Measurements from ENCODE around the gene AHNAK2.

AHNAK2 gene

DNA sequence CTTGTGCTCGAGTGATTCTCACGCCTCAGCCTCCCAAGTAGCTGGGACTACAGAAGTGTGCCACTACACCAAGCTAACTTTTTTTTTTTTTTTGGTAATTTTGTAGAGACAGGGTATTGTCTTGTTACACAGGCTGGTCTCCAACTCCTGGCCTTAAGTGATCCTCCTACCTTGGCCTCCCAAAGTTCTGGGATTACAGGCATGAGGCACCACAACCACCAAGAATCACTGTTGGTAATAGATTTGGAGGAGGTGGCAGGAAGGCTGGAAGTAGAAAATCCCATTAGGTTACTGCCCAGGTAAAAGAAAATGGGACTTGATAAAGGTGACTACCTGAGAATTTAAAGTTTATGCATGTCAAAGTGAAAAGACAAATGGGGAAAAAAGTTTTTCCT lies 44.1 kb upstream of the AHNAK2 start:
- peak overlapping the region; percentile 91 for H3K27ac ChIP-seq
- no peak for TF ChIP-seq ZFX (IDR thresholded peaks at IDR 0.05; ENCODE audit: borderline replicate concordance)
- TF ChIP-seq, protein P1, sequence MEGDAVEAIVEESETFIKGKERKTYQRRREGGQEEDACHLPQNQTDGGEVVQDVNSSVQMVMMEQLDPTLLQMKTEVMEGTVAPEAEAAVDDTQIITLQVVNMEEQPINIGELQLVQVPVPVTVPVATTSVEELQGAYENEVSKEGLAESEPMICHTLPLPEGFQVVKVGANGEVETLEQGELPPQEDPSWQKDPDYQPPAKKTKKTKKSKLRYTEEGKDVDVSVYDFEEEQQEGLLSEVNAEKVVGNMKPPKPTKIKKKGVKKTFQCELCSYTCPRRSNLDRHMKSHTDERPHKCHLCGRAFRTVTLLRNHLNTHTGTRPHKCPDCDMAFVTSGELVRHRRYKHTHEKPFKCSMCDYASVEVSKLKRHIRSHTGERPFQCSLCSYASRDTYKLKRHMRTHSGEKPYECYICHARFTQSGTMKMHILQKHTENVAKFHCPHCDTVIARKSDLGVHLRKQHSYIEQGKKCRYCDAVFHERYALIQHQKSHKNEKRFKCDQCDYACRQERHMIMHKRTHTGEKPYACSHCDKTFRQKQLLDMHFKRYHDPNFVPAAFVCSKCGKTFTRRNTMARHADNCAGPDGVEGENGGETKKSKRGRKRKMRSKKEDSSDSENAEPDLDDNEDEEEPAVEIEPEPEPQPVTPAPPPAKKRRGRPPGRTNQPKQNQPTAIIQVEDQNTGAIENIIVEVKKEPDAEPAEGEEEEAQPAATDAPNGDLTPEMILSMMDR (IDR thresholded peaks at IDR 0.05): no peak

DNA sequence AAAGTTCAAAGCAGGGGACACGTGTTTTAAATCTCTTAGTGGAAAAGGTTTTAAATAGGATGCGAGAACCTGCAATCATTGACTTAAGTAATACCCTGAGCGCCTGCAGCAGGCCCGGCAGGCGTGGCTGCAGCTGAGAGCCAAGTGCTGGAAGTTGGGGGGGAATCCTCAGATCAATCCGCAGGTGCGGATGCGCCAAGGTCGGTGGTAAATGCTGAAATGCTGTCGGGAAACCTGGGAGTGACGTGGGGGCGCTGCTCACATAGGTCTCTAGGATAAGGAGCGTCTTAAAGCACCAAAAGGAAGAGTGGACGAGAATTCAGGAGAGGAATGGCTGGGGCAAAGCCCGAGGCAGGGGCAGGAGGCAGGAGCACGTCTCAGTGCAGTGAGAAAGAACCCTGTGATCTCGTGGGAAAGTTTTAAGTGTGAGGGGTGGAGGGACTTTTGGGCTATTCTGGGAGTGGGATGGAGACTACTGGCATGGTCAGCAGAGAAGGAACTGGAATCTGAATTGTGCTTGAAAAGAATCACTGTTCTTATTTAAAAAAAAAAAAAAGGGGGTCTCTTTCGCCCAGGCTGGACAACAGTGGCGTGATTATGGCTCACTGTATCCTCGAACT lies 43.6 kb upstream of the AHNAK2 start:
- H3K27ac ChIP-seq: peak overlapping the region; percentile 91
- TF ChIP-seq, protein P1 (IDR thresholded peaks at IDR 0.05): peak; percentile 68
- no peak for TF ChIP-seq ZFX (IDR thresholded peaks at IDR 0.05; ENCODE audit: borderline replicate concordance)

DNA sequence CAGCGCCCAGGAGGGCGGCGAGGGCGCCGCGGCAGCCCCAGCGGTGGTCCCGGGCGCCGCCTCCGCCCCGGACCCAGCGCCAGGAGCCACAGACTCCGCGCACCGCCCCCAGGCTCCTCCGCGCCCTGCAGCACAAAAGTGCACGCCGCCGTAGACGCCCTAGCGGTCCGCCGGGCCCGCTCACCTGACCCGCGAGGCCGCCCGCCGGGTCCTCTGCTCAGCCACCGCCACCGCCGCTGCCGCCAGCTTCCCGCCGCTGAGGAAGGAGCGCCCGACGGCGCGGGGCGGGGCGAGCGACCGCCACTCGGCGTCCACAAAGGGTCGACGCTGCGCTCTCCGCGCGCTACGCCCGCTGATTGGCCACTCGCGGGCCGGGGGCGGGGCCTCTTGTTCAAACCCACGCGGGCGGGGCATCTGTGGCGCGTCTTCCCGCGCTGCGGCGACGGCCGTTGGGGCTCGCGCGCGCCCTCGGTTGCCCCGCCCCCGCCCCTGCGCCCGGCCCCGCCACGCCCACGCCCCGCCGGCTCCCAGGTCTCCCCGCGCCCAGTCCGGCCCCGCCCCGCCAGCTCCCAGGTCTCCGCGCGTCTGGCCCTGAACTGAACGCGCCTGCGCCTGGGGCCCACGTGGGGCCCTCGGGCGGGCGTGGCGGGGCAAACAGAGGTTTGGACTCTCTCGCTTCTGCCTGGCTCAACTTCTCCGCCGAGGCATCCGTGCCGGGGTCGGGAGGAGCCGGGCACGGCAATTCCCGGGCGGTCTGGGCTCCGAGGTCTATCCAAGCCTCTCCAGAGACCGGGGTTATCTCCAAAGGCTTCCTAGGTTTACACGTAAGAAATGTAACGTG lies 42.9 kb upstream of the AHNAK2 start, which contains the start of gene CDCA4:
Gene CDCA4 (minus strand): TSS at position 269 of the 841 bp plus-strand sequence. CDS start 9,154 bp downstream, outside the sequence.
- peak within 1 kb of the TSS; percentile 91 for H3K27ac ChIP-seq
- TF ChIP-seq, protein P1 (IDR thresholded peaks at IDR 0.05): no peak
- TF ChIP-seq ZFX (IDR thresholded peaks at IDR 0.05; ENCODE audit: borderline replicate concordance): no peak

DNA sequence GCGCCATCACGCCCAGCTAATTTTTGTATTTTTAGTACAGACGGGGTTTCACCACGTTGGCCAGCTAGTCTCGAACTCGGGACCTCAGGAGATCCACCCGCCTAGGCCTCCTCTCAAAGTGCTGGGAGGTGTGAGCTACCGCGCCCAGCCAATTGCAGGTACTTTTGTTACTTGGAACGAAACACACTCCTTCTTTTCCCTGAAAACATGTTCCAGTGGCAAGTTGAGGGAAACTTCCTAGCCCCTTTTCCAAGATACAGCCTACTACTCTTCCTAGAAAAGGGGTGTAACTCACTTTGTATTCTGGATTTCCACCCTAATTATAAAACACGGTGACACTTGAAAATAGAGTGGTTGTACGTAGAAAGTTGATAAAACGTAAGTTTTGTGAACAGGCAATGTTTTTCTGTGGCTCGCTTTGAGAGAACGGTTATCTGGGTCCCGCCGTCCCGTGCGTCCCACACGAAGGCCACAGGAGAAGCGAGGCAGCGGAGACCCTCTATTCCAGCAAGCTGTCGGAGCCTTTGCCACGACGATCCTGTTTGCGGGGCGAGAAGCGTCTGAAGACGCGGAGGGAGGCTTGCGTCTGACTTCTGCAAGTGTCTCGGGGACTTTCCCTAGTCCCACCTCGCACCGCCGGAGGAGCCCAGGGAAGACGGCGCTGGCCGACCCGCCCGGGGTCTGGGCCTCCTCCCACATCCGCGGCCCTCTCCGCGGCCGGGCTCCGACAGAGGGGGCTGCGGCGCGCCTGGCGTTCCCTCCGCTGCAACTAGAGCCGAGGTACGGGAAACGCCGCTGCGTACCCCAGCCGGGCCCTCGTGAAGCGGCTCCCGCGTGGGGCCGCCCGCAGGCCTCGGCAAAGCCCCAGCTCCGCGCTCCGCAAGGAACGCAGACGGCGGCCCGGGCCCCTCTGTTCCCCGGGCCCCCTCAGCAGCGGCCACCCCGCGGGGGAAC lies 42.0 kb upstream of the AHNAK2 start:
- peak overlapping the region; percentile 91 for H3K27ac ChIP-seq
- TF ChIP-seq, protein P1 (IDR thresholded peaks at IDR 0.05): 0 out of 2 replicates have a peak, but pooled peaks have one; percentile 13
- TF ChIP-seq ZFX (IDR thresholded peaks at IDR 0.05; ENCODE audit: borderline replicate concordance): no peak

DNA sequence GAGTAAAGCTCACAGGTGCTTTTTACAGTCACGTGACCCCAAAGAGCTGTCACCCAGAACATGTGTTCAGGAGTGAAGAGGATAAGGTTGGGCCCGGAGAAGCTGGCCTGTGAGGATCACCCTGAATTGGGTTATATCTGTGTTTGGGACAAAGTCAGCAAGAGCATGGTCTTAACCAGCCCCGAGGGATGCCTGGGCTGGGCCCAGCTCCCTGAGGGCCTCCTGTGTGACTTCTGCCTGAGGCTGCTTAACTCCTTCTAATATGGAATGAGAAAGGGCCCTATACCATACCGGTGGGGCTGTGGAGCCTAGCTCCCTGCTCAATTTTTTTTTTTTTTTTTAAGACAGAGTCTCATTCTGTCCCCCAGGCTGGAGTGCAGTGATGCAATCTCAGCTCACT lies 40.2 kb upstream of the AHNAK2 start:
- H3K27ac ChIP-seq: peak overlapping the region; percentile 91; the same call in 1 of the 2 replicates
- TF ChIP-seq ZFX (IDR thresholded peaks at IDR 0.05; ENCODE audit: borderline replicate concordance): no peak
- TF ChIP-seq, protein P1 (IDR thresholded peaks at IDR 0.05): no peak

DNA sequence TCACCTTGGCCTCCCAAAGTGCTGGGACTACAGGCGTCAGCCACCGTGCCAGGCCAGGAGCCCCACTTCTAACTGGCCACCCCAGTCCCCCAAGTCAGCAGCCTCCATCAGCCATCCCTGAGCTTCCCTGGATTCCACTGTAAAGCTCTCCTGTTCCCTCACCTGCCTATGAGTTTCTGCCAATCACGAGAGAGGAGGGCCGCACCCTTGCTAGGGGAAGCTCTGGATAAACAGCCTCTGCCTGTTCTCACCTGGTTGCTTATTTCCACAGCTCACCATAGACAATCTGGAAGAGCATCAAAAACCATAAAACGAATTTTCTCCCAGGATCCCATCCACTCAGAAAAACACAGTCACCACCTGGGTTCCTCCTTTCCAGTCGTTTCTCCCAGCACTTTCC lies 37.7 kb upstream of the AHNAK2 start:
- H3K27ac ChIP-seq: peak overlapping the region; percentile 40; the same call in 1 of the 2 replicates
- TF ChIP-seq ZFX (IDR thresholded peaks at IDR 0.05; ENCODE audit: borderline replicate concordance): no peak
- TF ChIP-seq, protein P1 (IDR thresholded peaks at IDR 0.05): no peak

All from 22Rv1 (cell line).